SHP77 treated with DMSO at 0.1 percent for 48 hours (cell line): ENCODE data around the gene CNNM2.

Experiments
- DNase-seq: peaks from one replicate; lab custom pipeline; 2025; lab: John Stamatoyannopoulos, UW

The CNNM2 gene

GRCh38 chr10:102917962-102918816, at the start of gene CNNM2:
Gene CNNM2, plus strand, starts transcription at chr10:102918294. Its CDS starts 187 bp downstream, at chr10:102918481.
- peak; percentile 97 for DNase-seq

GRCh38 chr10:102868911-102869257, 49.2 kb upstream of the CNNM2 start:
- DNase-seq, result peak; percentile 36

- peak; percentile 36 for DNase-seq
Observed at GRCh38 chr10:102869258-102870198, 48.6 kb upstream of the CNNM2 start, which contains the start of gene AS3MT. Gene AS3MT, plus strand, starts transcription at chr10:102869470. Its CDS starts 123 bp downstream, at chr10:102869593.

- no peak for DNase-seq
Observed at GRCh38 chr10:102870221-102870620, 47.9 kb upstream of the CNNM2 start.

GRCh38 chr10:102872163-102872562, 45.9 kb upstream of the CNNM2 start:
- DNase-seq, result no peak

- DNase-seq, result no peak
Observed at GRCh38 chr10:102876747-102877153, 41.3 kb upstream of the CNNM2 start.

- no peak for DNase-seq
Observed at GRCh38 chr10:102878629-102879028, 39.5 kb upstream of the CNNM2 start.

GRCh38 chr10:102880256-102880655, 37.8 kb upstream of the CNNM2 start:
- DNase-seq, result no peak

GRCh38 chr10:102888048-102888447, 30.0 kb upstream of the CNNM2 start:
- no peak for DNase-seq

GRCh38 chr10:102894466-102895213, 23.5 kb upstream of the CNNM2 start:
- no peak for DNase-seq

GRCh38 chr10:102900006-102900405, 18.1 kb upstream of the CNNM2 start:
- no peak for DNase-seq

GRCh38 chr10:102904346-102904745, 13.7 kb upstream of the CNNM2 start:
- no peak for DNase-seq

- DNase-seq, result no peak
Observed at GRCh38 chr10:102906507-102906906, 11.6 kb upstream of the CNNM2 start.

- DNase-seq, result no peak
Observed at GRCh38 chr10:102914781-102915180, 3.3 kb upstream of the CNNM2 start.

- DNase-seq, result no peak
Observed at GRCh38 chr10:102916173-102916572, 1.9 kb upstream of the CNNM2 start.

- DNase-seq, result no peak
Observed at GRCh38 chr10:102917314-102917961, 656 bp upstream of the CNNM2 start.

GRCh38 chr10:102918817-102919245, 737 bp downstream of the CNNM2 start:
- no peak for DNase-seq

GRCh38 chr10:102919246-102919959, 1.3 kb downstream of the CNNM2 start:
- DNase-seq, result no peak

- no peak for DNase-seq
Observed at GRCh38 chr10:102919992-102920739, 2.1 kb downstream of the CNNM2 start.

GRCh38 chr10:102923601-102924000, 5.5 kb downstream of the CNNM2 start:
- DNase-seq, result no peak
